HL-60 (cell line): ENCODE data around the gene COL19A1.

Experiments
- DNase-seq, 2 experiments: peaks; one replicate each; pipeline ENCODE4 v3.0.0-alpha.2; 2010 to 2020; ENCODE audit warnings: low read depth in 1 of 2, low spot score in 1 of 2
- H3K27ac ChIP-seq: fragments of 250-450 bp; sonication (Bioruptor Pico); replicated peaks from 2 replicates; pipeline ENCODE4 v1.5.1; 2020; ENCODE audit warnings: mild to moderate bottlenecking, moderate library complexity
- H3K27me3 ChIP-seq: fragments of 250-450 bp; sonication (Bioruptor Pico); 2 replicates; pipeline ENCODE4 v1.5.1; 2021; ENCODE audit warnings: mild to moderate bottlenecking, moderate library complexity; ENCODE audit not compliant: insufficient read depth, poor library complexity, severe bottlenecking
- H3K4me3 ChIP-seq: replicated peaks from 2 replicates; pipeline ENCODE4 v1.5.1; 2011; ENCODE audit warnings: mild to moderate bottlenecking, control low read depth, low read length; ENCODE audit not compliant: insufficient read depth
- GABPA ChIP-seq: IDR thresholded peaks from 2 replicates; pipeline ENCODE4 v1.6.1; 2012; ENCODE audit warnings: low read depth
- POLR2AphosphoS5 ChIP-seq: IDR thresholded peaks from 2 replicates; pipeline ENCODE4 v1.6.1; 2012; ENCODE audit warnings: low read depth
- SPI1 ChIP-seq: IDR thresholded peaks from 2 replicates; pipeline ENCODE4 v1.6.1; 2012; ENCODE audit warnings: low read depth, mild to moderate bottlenecking, borderline replicate concordance
- TF ChIP-seq, protein P1 (sequence below): IDR thresholded peaks from 2 replicates; pipeline ENCODE4 v1.6.1; 2012; ENCODE audit warnings: low read depth; ENCODE audit not compliant: insufficient replicate concordance
- TF ChIP-seq, protein P2 (sequence below): IDR thresholded peaks from one replicate; pipeline ENCODE4 v1.5.1; 2011; ENCODE audit warnings: low read length, control low read depth, inconsistent platforms; ENCODE audit not compliant: insufficient read depth

COL19A1 gene

DNA sequence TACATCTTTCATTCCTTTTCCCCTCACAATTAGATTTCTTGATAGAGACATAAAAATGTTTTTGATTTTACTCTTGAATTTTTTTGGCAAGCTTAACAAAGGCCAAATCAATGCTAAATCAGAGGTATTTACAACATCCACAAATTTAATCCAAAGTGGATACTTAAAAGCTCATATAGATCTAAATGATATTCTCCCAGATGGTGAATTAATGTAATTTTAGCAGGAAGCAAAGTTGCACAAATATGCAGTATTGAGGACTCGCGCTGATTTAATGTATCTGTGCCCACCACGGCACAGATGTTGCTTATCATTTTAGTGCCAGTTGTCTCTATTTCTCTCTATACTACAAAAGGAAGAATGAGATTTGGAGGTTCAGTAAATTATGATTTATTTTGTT is 167.4 kb downstream of the COL19A1 start:
- no peak overlapping the region for H3K4me3 ChIP-seq
- no peak overlapping the region for H3K27ac ChIP-seq
- H3K27me3 ChIP-seq = no peaks in the 10 kb centered on the region
- TF ChIP-seq SPI1 = no peak
- no peak for DNase-seq

DNA sequence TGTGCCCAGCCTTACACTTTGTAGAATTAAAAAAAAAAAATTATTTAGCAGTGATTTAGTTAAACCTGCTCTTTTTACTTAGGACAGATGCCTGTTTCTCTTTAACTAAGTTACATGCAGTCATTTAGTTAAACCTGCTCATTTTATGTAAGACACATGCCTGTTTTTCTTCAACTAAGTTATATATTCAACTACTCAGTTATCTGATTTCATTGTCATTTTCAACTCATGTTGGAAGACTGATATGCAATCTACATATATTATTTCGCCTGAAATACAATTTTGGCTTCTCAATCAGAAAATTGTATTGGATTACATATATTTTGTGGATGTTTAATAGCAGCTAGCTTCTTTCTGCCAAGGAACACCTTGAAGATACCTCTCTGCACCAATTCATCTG is 171.1 kb downstream of the COL19A1 start:
- Histone ChIP-seq H3K4me3 (no peak overlapping the region), H3K27ac (no peak overlapping the region), H3K27me3 (no peaks in the 10 kb centered on the region)
- TF ChIP-seq, protein P1, sequence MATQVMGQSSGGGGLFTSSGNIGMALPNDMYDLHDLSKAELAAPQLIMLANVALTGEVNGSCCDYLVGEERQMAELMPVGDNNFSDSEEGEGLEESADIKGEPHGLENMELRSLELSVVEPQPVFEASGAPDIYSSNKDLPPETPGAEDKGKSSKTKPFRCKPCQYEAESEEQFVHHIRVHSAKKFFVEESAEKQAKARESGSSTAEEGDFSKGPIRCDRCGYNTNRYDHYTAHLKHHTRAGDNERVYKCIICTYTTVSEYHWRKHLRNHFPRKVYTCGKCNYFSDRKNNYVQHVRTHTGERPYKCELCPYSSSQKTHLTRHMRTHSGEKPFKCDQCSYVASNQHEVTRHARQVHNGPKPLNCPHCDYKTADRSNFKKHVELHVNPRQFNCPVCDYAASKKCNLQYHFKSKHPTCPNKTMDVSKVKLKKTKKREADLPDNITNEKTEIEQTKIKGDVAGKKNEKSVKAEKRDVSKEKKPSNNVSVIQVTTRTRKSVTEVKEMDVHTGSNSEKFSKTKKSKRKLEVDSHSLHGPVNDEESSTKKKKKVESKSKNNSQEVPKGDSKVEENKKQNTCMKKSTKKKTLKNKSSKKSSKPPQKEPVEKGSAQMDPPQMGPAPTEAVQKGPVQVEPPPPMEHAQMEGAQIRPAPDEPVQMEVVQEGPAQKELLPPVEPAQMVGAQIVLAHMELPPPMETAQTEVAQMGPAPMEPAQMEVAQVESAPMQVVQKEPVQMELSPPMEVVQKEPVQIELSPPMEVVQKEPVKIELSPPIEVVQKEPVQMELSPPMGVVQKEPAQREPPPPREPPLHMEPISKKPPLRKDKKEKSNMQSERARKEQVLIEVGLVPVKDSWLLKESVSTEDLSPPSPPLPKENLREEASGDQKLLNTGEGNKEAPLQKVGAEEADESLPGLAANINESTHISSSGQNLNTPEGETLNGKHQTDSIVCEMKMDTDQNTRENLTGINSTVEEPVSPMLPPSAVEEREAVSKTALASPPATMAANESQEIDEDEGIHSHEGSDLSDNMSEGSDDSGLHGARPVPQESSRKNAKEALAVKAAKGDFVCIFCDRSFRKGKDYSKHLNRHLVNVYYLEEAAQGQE = no peak
- no peak for TF ChIP-seq POLR2AphosphoS5
- TF ChIP-seq, protein P2, sequence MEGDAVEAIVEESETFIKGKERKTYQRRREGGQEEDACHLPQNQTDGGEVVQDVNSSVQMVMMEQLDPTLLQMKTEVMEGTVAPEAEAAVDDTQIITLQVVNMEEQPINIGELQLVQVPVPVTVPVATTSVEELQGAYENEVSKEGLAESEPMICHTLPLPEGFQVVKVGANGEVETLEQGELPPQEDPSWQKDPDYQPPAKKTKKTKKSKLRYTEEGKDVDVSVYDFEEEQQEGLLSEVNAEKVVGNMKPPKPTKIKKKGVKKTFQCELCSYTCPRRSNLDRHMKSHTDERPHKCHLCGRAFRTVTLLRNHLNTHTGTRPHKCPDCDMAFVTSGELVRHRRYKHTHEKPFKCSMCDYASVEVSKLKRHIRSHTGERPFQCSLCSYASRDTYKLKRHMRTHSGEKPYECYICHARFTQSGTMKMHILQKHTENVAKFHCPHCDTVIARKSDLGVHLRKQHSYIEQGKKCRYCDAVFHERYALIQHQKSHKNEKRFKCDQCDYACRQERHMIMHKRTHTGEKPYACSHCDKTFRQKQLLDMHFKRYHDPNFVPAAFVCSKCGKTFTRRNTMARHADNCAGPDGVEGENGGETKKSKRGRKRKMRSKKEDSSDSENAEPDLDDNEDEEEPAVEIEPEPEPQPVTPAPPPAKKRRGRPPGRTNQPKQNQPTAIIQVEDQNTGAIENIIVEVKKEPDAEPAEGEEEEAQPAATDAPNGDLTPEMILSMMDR = no peak
- no peak for TF ChIP-seq GABPA
- no peak for TF ChIP-seq SPI1
- DNase-seq = no peak

DNA sequence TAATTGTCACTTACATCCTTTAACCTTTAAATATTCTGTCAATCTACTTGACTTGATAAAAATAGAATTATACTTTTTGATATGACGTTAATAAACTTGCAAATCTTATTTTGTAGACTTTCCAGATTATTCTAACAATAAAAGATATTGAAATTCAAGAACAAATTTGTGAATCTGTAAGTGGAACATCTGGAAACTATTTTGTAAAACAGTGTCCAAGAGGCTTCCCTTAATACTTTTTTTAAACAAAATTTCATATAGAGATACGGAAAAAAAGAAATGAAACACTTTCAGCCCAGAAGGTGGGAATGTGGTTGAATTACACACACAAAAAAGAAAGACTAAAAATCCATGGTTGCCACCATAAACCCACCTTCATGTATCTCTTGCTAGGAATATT is 174.4 kb downstream of the COL19A1 start:
- DNase-seq = no peak
- Histone ChIP-seq H3K27ac (no peak overlapping the region), H3K27me3 (no peaks in the 10 kb centered on the region), H3K4me3 (no peak overlapping the region)
- TF ChIP-seq SPI1 (no peak), POLR2AphosphoS5 (no peak), GABPA (no peak)
- TF ChIP-seq, protein P2 = no peak
- TF ChIP-seq, protein P1 = no peak

DNA sequence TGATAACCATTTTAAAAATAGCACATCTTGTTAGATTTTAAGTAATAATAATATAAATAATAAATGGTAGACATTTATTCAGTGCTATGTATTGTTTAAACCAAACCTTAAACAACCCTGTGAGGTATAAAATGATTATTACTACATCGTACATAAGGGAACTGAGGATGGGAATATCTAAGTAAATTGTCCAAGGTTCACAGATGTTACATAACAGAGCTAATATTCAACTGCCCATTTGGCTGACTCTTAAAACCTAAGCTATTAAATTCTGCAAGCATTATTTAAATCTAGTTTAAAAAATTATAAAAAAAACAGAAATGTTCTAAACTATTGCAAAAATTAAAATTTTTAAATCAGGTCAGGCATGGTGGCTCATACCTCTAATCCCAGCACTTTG is 175.1 kb downstream of the COL19A1 start:
- TF ChIP-seq POLR2AphosphoS5 (no peak), SPI1 (no peak), GABPA (no peak)
- TF ChIP-seq, protein P1 = no peak
- TF ChIP-seq, protein P2 = no peak
- Histone ChIP-seq H3K27me3 (no peaks in the 10 kb centered on the region), H3K4me3 (no peak overlapping the region), H3K27ac (no peak overlapping the region)
- no peak for DNase-seq
